ENCODE data around the gene TBC1D17.

The TBC1D17 gene

DNA sequence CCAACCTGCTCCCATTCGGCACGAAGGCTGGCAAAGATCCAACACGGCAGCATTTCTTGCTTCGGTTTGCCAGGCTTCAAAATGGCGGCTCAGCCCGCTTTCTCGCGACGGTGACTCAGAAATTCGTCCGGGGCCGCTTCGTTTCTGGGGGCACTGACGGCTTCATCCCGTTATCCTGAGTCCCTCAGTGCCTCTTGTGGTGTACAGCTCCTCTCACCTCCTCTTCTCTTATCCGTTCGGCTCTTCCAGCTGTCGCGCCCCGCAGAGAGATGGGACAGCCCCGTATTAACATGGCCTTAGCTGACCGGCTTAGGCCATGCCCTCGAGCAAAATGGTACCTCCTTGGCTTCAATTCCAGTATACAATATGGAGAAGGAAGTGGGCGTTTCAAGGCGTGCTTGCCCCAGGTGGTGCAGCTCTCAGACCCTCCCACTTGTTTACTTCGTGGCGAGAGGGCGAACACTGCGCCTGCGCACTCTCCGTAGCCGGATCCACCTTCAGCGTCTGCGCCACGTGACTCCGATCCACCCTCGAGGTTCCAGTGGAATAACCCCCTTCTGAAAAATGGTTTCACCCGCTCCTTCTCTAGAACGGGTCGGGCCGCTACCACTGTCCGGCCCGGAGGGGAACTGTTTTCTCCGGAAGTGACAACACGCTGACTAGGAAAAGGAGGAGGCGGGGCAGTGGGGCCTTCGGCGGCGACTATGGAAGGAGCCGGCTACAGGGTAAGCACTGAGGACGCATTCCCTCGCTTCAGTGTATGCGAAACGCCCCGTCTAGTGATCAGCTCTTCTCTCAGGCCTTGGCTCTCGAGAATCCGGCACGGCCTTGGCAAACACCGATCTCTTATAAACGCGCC is at the start of gene TBC1D17, which contains the start of gene AKT1S1:
TBC1D17 (plus strand) TSS at position 683 of the 859 bp plus-strand sequence; CDS start at position 705, 22 bp downstream.
AKT1S1 (minus strand) TSS at position 336 of the 859 bp plus-strand sequence. CDS start 4,060 bp downstream, outside the sequence.
- DNase-seq (ENCODE audit: low read depth) = peak; percentile 96

DNA sequence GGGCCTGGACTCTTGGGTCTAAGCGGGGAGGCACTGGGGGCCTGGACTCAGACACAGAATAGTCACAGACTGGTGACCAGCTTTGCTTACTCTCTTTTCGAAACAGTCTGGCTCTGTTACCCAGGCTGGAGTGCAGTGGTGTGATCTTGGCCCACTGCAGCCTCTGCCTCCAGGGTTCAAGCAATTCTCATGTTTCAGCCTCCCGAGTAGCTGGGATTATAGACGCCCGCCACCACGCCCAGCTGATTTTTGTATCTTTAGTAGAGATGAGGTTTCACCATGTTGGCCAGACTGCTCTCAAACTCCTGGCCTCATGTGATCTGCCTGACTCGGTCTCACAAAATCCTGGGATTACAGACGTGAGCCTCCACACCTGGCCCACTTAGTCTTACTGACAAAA is 48.3 kb upstream of the TBC1D17 start:
- no peak for DNase-seq (ENCODE audit: low read depth)

DNA sequence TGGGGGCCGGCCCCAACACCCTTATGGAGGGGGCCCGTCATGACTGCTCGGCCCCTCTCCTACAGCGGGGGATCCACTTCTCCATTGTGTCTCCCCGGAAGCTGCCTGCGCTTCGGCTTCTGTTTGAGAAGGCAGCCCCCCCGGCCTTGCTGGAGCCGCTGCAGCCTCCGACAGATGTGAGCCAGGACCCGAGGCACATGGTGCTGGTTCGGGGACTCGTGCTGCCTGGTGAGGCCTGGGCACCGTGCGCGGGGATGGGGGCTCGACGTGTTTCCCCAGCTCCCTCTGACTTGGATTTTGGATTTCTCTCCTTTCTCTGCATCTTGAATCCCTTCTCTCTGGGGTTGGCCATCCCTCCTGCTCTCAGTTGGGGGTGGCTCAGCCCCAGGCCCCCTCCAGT is 47.8 kb upstream of the TBC1D17 start:
- DNase-seq (ENCODE audit: low read depth) = no peak

DNA sequence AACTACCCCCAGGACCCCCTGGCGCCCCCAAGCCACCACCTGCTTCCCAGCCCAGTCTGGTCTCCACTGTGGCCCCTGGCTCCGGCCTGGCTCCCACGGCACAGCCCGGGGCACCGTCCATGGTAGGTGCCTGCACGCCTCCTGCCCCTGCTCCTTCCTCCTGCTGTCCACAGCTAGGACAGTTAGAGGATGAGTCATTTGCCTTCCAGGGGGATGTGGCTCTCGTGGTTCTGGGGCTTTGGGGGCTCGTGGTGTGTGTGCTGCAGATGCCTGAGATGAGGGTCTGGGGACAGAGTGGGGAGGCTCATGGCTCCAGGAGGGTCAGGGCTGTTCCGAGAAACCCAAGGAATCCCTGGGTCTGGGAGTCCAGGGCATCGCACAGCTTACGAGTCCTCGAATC is 46.7 kb upstream of the TBC1D17 start:
- no peak for DNase-seq (ENCODE audit: low read depth)

DNA sequence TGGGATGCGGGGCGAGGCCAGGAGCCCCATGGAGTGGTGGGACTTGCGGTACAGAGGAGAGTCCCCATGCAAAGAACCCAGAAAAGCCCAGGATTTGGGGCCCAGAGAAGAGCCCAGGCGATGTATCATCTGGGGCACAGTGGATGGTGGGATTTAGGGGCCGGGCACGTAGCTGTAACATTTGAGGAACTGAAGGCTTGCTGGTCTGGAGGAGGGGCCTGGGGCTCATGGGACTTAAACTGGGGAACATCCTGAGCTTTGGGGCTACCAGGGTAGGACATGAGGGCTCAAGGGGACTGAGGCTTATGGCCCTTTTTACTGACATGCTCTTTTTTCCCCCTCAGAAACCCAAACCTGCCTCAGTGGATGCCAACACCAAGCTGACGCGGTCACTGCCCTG is 45.9 kb upstream of the TBC1D17 start:
- DNase-seq (ENCODE audit: low read depth) = no peak

DNA sequence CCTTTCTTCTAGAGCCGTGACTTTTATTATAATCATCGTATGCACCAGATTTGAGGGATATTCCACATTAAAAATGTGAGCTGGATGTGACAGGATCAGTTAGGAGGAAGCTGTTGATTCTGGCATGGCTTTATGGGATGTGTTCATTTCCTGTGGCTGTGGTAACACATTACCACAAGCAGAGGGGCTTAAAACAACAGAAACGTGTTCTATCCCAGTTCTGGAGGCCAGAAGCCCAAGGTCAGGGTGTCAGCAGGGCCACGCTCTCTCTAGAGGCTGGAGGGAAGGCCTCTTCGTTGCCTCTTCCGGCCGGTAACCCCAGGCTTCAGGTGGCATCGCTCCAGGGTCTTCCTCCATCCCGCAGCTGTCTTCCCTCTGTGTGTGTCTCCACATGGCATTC is 44.9 kb upstream of the TBC1D17 start:
- DNase-seq (ENCODE audit: low read depth) = no peak

DNA sequence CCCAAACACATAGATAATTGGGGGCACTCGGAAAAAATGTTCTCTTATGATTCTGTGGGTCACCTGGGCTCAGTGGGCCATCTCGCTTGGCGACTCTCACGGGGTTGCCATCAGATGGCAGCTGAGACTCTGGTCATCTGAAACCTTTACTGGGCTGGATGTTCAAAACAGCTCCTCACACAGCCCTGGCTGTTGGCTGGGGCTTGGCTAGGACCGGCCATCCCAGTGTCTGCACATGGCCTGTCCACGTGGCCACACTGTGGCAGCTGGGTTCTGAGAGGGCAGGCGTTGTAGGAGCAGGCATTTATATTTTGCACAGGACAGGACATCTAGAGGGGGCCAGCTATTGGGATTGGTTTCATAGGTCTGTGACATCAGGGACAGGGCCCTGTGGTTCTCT is 43.9 kb upstream of the TBC1D17 start:
- no peak for DNase-seq (ENCODE audit: low read depth)

DNA sequence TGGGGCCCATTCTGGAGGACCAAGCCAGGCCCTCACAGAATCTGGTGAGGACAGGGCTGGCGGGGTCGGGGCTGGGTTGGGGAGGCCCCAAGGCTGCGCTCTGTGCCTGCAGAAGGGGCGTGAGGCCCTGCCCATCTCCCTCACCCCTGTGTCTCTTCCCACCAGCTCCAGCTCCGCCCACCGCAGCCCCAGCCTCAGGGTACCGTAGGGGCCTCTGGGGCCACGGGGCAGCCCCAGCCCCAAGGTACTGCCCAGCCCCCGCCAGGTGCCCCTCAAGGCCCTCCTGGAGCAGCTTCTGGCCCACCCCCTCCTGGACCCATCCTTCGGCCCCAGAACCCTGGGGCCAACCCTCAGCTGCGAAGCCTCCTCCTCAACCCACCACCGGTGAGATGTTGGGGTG is 41.9 kb upstream of the TBC1D17 start:
- no peak for DNase-seq (ENCODE audit: low read depth)

DNA sequence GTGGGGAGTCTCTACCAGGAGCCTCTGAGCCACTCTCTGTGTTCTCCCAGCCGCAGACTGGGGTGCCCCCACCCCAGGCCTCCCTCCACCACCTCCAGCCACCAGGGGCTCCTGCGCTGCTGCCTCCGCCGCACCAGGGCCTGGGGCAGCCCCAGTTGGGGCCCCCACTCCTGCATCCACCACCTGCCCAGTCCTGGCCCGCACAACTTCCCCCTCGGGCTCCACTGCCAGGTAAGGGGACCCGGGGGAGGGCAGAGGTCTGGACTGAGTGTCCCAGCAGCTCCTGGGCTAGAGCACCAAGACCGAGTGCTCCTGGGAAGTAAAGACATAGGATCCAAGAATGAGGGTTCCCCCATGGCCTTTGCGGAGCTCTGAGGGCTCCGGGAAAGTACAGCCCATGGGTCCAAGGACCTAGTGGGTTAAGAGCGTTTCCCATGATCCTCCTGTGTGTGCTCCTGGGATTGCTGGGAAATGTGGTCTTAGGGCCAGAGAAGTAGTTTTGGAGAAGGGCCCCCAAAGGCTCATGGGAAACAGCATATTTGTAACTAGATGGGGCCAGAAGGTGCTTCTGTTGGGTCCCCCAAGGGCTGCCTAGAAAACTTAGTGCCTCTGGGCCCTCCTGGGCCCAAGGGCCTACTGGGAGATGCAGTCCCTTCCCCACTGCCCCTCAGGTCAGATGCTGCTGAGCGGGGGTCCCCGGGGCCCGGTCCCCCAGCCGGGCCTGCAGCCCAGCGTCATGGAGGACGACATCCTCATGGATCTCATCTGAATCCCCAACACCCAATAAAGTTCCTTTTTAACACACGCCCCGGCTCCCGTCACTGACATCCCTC is 41.1 kb upstream of the TBC1D17 start:
- no peak for DNase-seq (ENCODE audit: low read depth)

DNA sequence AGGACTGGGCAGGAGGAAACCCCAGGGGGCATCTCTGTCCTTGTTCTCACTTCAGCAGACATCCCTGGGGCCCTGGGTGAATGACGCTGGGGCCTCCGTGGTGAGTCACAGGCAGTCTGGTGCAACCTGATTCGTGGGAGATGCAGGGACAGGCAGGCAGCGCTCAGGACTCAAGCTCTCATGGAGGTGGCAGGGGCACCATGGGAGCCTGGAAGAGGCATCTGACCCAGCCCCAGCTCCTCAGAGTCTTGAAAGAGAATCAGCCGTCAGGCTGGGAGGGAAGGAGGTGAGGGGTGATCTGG is 40.5 kb upstream of the TBC1D17 start:
- no peak for DNase-seq (ENCODE audit: low read depth)

DNA sequence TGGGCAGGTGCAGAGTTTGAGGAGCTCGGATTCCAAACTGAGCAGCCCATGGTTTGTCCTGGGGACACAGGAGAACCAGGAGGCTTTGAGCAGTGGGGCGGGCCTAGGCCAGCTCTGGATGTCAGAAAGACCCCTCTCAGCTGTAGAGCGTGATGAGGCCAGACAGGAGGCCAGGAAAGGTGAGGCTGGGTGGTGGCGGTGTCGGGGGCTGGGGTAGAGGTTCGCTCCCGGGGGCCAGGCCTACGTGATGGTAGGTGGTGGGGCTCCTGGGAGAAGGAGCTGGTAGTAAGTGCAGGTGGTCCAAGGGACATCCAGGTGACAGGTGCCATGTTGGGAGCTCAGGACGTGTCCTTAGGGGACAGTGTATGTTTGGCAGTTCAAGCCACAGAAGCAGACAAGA is 40.1 kb upstream of the TBC1D17 start:
- DNase-seq (ENCODE audit: low read depth) = no peak

DNA sequence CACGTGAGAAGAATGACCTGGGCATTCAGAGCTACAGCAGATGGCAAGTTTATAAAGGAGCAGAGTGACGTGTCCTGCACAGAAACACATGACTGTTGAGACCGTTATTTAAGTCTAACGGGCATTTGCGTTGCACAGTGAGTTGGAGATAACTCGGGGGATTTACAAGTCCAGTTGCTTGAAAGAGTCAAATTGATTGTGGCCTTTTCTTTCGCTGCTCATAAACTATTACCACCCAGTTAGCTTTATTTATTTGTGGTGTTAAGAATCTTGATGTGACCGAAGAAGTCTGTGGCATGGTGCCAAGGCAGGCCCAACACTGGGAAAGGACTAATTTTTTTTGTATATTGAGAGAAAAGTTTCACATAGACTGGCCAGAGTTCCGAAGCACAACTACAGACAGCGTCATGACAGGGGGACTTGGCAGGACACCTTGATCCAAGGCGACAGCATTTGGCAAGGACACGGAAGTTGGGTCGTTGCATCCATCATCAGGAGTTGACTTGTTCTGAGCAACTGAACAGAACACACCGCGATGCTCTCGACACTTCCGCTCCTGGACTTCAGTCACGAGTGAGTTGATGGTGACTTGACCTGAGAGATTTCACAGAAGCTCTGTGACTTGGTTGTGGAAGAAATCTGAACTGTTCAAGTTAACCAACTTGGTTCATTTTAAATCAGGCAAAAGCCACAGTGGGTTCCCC is 38.5 kb upstream of the TBC1D17 start:
- DNase-seq (ENCODE audit: low read depth) = no peak

DNA sequence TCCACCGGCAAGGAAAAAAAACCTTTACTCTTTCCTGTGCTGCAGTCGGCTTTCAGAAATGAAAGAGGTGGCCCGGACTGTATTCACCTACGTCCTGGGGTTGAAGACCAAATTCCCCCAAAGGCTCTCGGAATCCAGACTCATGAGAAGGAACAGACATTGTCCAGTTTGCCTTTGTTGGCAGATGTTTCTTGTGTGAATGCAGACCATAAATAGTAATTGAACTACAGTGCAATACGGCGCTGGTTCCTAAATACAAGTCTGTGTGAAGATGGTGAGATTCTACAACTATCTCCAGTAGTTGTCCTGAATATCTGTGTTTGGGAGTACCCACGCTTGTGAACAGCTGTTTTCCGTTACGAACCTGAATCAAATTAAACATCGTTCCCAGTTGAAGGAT is 37.8 kb upstream of the TBC1D17 start:
- no peak for DNase-seq (ENCODE audit: low read depth)

DNA sequence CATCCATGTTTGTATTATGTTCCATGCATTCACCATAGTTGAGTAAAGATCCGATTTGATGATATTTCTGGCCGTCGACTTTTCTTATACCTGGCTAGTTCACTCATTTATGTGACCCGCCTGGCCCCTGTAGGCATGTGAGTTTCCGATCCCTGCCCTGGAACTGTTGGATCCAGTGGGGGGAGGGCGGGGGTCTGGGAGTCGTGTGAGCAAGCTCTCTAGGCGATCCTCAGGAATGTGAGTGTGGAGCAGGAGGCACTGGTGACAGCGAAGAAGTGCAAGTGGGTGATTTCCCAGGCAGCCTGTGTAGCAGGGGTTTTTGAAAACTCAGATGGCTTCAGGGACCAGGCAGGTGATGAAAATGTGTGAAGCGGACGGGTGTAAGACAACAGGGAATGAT is 37.2 kb upstream of the TBC1D17 start:
- DNase-seq (ENCODE audit: low read depth) = no peak

DNA sequence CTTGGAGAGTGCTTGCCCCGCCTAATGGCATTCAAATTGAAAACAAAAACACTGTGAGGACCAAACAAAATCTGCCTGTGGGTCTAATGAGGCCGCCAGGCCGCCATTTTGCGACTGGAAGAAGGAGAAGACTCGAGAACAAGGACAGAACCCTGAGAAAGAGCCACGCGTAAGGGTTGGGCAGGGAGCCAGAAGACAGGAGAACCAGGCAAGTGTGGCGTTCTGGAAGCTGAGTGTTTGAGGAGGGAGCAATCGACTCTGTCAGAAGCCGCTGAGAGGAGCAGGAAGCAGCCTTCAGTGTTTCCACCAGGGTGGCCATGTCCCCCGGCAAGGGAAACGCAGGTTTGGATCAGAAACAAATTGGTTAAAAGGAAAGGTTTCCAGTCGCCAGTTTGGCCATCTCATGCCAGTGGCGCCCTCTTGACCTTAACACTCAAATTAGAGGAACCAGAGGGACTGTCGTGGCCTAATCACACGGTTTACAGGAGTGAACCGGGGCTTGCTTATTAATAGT is 36.7 kb upstream of the TBC1D17 start:
- no peak for DNase-seq (ENCODE audit: low read depth)

DNA sequence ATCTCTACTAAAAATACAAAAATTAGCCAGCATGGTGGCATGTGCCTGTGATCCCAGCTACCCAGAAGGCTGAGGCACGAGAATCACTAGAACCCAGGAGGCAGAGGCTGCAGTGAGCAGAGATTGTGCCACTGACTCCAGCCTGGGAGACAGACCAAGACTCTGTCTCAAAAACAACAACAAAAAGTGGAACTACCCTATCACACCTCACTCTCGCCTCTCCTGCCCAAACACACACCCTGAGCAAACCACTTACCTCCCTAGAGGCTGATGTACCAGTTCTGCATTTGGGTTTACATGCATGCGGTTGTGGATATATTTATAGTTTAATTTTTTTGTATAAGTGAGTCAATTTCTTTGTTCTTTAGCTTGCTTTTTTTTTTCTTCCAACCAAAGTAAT is 34.2 kb upstream of the TBC1D17 start:
- DNase-seq (ENCODE audit: low read depth) = no peak

DNA sequence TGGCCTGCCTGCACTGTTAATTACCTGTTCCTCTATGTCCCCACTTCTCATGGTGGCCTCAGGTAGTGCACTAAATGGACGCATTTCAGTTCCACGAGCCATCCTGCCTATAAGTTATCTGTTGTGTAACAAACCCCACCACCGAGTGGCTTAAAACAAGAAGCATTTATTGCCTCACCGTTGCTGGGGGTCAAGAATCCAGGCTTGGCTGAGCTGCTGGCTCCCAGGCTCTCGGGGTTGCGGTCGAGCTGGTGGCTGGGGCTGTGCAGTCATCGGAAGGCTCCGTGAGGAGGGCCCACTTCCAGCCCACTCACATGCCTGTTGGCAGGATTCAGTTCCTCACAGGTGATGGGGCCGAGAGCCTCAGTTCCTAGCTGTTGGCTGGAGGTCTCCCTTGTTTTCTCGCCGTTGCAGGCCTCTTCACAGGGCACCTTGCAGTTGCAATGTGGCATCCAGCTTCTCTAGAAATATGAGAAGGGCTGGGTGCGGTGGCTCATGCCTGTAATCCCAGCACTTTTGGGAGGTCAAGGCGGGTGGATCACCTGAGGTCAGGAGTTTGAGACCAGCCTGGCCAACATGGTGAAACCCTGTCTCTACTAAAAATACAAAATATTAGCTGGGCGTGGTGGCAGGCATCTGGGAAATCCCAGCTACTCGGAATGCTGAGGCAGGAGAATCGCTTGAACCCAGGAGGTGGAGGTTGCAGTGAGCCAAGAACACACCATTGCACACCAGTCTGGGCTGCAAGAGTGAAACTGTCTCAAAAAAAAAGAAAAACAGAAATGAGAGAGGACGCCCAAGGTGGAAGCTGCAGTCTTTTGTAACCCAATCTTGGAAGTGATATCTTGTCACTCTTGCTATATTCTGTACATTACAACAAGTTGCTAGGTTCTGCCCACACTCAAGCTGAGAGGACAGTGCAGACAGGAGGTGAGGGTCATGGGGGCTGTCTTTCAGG is 33.1 kb upstream of the TBC1D17 start:
- DNase-seq (ENCODE audit: low read depth) = no peak

DNA sequence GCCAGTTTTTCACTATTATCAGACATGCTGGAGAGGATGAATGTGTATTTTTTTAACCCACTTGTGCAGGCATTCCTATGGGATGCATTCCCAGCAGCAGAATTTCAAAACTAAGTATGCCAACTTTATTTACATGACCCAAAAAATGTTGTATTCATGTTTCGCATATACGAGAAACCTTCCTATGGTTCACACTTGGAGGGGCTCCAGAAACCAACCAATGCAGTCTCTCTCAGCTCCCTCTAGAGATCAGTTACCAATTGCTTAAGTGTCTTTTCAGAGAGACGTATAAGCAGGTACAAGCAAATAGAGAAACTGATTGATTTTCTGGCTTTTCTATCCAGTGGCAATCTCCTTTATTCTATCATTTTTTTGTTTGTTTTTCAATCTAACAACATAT is 32.1 kb upstream of the TBC1D17 start:
- no peak for DNase-seq (ENCODE audit: low read depth)

DNA sequence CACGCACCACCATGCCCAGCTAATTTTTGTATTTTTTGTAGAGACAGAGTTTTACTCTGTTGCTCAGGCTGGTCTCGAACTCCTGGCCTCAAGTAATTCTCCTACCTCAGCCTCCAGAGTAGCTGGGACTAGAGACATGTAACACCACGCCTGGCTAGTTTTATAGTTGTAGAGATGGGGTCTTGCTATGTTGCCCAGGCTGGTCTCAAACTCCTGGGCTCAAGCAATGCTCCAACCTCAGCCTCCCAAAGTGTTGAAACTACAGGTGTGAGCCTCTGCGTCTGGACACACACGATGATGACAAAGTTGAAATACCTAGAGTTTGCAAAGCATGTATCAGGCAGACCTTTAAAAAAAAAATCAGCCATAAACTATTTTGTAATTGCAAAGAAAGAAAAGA is 31.1 kb upstream of the TBC1D17 start:
- no peak for DNase-seq (ENCODE audit: low read depth)

DNA sequence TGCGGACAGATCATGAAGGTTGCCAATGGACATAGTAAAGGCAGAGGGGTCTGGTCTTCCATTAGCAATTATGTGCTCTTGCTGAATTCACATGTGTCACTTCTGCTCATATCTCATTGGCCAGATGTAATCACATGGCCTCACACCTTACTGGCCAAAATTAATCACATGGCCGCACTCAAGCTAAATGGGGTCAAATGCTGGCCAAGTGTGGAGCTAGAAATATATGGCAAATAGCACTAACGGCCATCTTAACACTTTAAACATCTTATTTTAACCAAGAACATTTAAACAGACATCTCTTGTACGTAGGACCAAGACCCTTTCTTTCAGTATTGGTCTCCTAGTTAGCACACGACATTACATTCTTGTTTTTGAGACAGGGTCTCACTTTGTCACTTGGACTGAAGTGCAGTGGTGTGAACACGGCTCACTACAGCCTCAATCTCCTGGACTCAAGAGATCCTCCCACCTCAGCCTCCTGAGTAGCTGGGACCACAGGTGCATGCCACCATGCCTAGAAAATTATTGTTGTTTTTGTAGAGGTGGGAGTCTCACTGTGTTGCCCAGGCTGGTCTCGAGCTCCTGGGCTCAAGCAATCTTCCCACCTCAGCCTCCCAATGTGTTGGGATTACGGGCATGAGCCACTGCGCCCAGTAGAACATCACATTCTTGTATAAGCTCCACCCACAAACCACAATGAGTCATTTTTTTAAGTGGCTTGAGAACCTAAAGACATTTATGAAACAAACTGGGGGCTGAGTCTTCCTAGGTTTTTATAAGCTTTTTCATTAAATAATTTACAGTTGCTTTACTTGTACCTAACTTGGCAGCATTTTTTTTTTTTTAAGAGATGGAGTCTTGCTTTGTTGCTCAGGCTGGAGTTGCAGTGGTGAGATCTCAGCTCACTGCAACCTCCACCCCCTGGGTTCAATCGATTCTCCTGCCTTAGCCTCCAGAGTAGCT is 29.5 kb upstream of the TBC1D17 start:
- DNase-seq (ENCODE audit: low read depth) = no peak

All from stimulated activated CD8-positive, alpha-beta memory T cell treated with anti-CD3 and anti-CD28 coated beads, Interleukin-15, amount 100 ng/mL, for 1 hour (primary cell).